ENCODE measurements around the gene MSL2.
"Not testable (repeated sequence)": the region's sequence is repeated elsewhere in the genome, so short reads cannot be mapped to it uniquely, and the experiment has no call there.

Gene MSL2

GRCh38 chr3:136196064-136196400 lies at the start of gene MSL2:
Gene MSL2, minus strand, starts transcription at chr3:136196335. Its CDS starts 1,222 bp downstream, at chr3:136195113.
- DNase-seq (ENCODE audit: low read depth in 2 of 2): peak in 1 of 2 donors; percentile 67

GRCh38 chr3:136245691-136246090 lies 49.6 kb upstream of the MSL2 start:
- no peak for DNase-seq (ENCODE audit: low read depth in 2 of 2)

GRCh38 chr3:136239094-136239493 lies 43.0 kb upstream of the MSL2 start:
- DNase-seq (ENCODE audit: low read depth in 2 of 2): no peak

- DNase-seq (ENCODE audit: low read depth in 2 of 2): no peak
Observed at GRCh38 chr3:136237961-136238649, 42.0 kb upstream of the MSL2 start.

- no peak for DNase-seq (ENCODE audit: low read depth in 2 of 2)
Observed at GRCh38 chr3:136237103-136237502, 41.0 kb upstream of the MSL2 start.

GRCh38 chr3:136236109-136236508 lies 40.0 kb upstream of the MSL2 start:
- DNase-seq (ENCODE audit: low read depth in 2 of 2): no peak

- no peak for DNase-seq (ENCODE audit: low read depth in 2 of 2)
Observed at GRCh38 chr3:136235545-136235944, 39.4 kb upstream of the MSL2 start.

- DNase-seq (ENCODE audit: low read depth in 2 of 2): no peak
Observed at GRCh38 chr3:136232413-136232812, 36.3 kb upstream of the MSL2 start.

GRCh38 chr3:136222746-136223145 lies 26.6 kb upstream of the MSL2 start:
- DNase-seq (ENCODE audit: low read depth in 2 of 2): not testable (repeated sequence)

- DNase-seq (ENCODE audit: low read depth in 2 of 2): no peak
Observed at GRCh38 chr3:136211547-136211946, 15.4 kb upstream of the MSL2 start.

- DNase-seq (ENCODE audit: low read depth in 2 of 2): no peak
Observed at GRCh38 chr3:136209921-136210320, 13.8 kb upstream of the MSL2 start.

- no peak for DNase-seq (ENCODE audit: low read depth in 2 of 2)
Observed at GRCh38 chr3:136207489-136208115, 11.5 kb upstream of the MSL2 start.

GRCh38 chr3:136199219-136199618 lies 3.1 kb upstream of the MSL2 start:
- not testable (repeated sequence) for DNase-seq (ENCODE audit: low read depth in 2 of 2)

GRCh38 chr3:136198462-136199078 lies 2.4 kb upstream of the MSL2 start:
- not testable (repeated sequence) for DNase-seq (ENCODE audit: low read depth in 2 of 2)

- no peak for DNase-seq (ENCODE audit: low read depth in 2 of 2)
Observed at GRCh38 chr3:136197159-136197793, 1.1 kb upstream of the MSL2 start.

GRCh38 chr3:136196401-136197158 lies 445 bp upstream of the MSL2 start:
- peak; percentile 98 to 100 for DNase-seq (ENCODE audit: low read depth in 2 of 2)

- peak; percentile 45 to 62 for DNase-seq (ENCODE audit: low read depth in 2 of 2)
Observed at GRCh38 chr3:136195258-136196063, 674 bp downstream of the MSL2 start.

GRCh38 chr3:136194409-136195257 lies 1.5 kb downstream of the MSL2 start:
- DNase-seq (ENCODE audit: low read depth in 2 of 2): peak; percentile 30 to 63

GRCh38 chr3:136193278-136194054 lies 2.7 kb downstream of the MSL2 start:
- no peak for DNase-seq (ENCODE audit: low read depth in 2 of 2)
